Right atrium auricular region (tissue), 2 donors: ENCODE data around the gene TCF25. TPM values are rescaled to one million over a fixed set of nuclear protein-coding genes. Genes with fewer than 3 reads are reported as not detected.

ENCODE experiments used
- DNase-seq: peaks from one replicate; pipeline ENCODE4 v3.0.0-alpha.2; 2019; ENCODE audit warnings: low spot score
- H3K27ac ChIP-seq, 2 donors: fragments of 200-600 bp; sonication (generic); 1 replicate in 1 of 2; 2 replicates in 1 of 2; pipeline ENCODE4 v1.5.1; 2016 to 2019
- H3K27me3 ChIP-seq, 2 donors: fragments of 200-600 bp; sonication (generic); one replicate each; pipeline versions ENCODE4 v1.5.1 to v1.6.0; 2017 to 2019
- H3K36me3 ChIP-seq: fragments of 200-600 bp; sonication (generic); one replicate; pipeline ENCODE4 v1.5.1; 2016
- H3K4me1 ChIP-seq, 2 donors: fragments of 200-600 bp; sonication (generic); one replicate each; pipeline versions ENCODE4 v1.5.1 to v1.6.0; 2017 to 2019
- H3K4me3 ChIP-seq, 2 donors: fragments of 200-600 bp; sonication (generic); 1 replicate in 1 of 2; 2 replicates in 1 of 2; pipeline ENCODE4 v1.5.1; 2017 to 2019; ENCODE audit warnings: mild to moderate bottlenecking in 1 of 2, moderate library complexity in 1 of 2
- H3K9me3 ChIP-seq, 2 donors: fragments of 200-600 bp; sonication (generic); one replicate each; pipeline ENCODE4 v1.5.1; 2019
- CTCF ChIP-seq, 2 donors: fragments of 200-600 bp; sonication (generic); IDR thresholded peaks; one replicate each; pipeline ENCODE4 v1.5.1; 2019; ENCODE audit warnings: antibody characterized with exemption in 2 of 2
- total RNA-seq, 2 donors: library from RNA; depleted of rRNA; stranded (reverse); fragments of >200 nt; gene quantifications; one replicate each; pipeline ENCODE4 v1.1.0, GENCODE V29; 2016

TCF25 gene
- total RNA-seq, 2 donors from 2014 or later = 91.8 to 108 TPM

- no peak for TF ChIP-seq CTCF (IDR thresholded peaks at IDR 0.05)
- Histone ChIP-seq H3K9me3 (no peaks in the 10 kb centered on the region), H3K27me3 (no peaks in the 10 kb centered on the region), H3K36me3 (peaks cover 92% of the 10 kb centered on the region), H3K4me3 (no peak overlapping the region), H3K27ac (no peak overlapping the region), H3K4me1 (no peaks in the 10 kb centered on the region)
- no peak for DNase-seq
Observed at GRCh38 chr16:89892055-89892630, 18.8 kb downstream of the TCF25 start.

GRCh38 chr16:89892635-89893034 lies 19.2 kb downstream of the TCF25 start:
- peaks cover 92% of the 10 kb centered on the region for H3K36me3 ChIP-seq
- H3K4me1 ChIP-seq = no peaks in the 10 kb centered on the region
- DNase-seq = no peak
- no peak overlapping the region for H3K27ac ChIP-seq
- no peaks in the 10 kb centered on the region for H3K9me3 ChIP-seq
- no peaks in the 10 kb centered on the region for H3K27me3 ChIP-seq
- TF ChIP-seq CTCF (IDR thresholded peaks at IDR 0.05) = no peak
- H3K4me3 ChIP-seq = no peak overlapping the region

- Histone ChIP-seq H3K27ac (no peak overlapping the region), H3K4me1 (no peaks in the 10 kb centered on the region), H3K36me3 (peaks cover 90% of the 10 kb centered on the region), H3K9me3 (no peaks in the 10 kb centered on the region), H3K4me3 (no peak overlapping the region), H3K27me3 (no peaks in the 10 kb centered on the region)
- no peak for TF ChIP-seq CTCF (IDR thresholded peaks at IDR 0.05)
- DNase-seq = no peak
Observed at GRCh38 chr16:89893642-89894548, 20.5 kb downstream of the TCF25 start.

GRCh38 chr16:89895482-89896250 lies 22.3 kb downstream of the TCF25 start:
- TF ChIP-seq CTCF (IDR thresholded peaks at IDR 0.05) = no peak
- Histone ChIP-seq H3K27me3 (no peaks in the 10 kb centered on the region), H3K4me3 (no peak overlapping the region), H3K27ac (no peak overlapping the region), H3K36me3 (peaks cover 91% of the 10 kb centered on the region), H3K9me3 (no peaks in the 10 kb centered on the region), H3K4me1 (no peaks in the 10 kb centered on the region)
- DNase-seq = no peak

- DNase-seq = no peak
- Histone ChIP-seq H3K4me1 (no peaks in the 10 kb centered on the region), H3K4me3 (no peak overlapping the region), H3K36me3 (peaks cover 81% of the 10 kb centered on the region), H3K27ac (no peak overlapping the region), H3K27me3 (no peaks in the 10 kb centered on the region), H3K9me3 (no peaks in the 10 kb centered on the region)
- no peak for TF ChIP-seq CTCF (IDR thresholded peaks at IDR 0.05)
Observed at GRCh38 chr16:89897204-89897603, 23.8 kb downstream of the TCF25 start.
